NCI-H2227 treated with DMSO at 0.1 percent for 48 hours (cell line): ENCODE data around the gene GRAP.
"Not testable (repeated sequence)": the region's sequence is repeated elsewhere in the genome, so short reads cannot be mapped to it uniquely, and the experiment has no call there.

Source experiments
- DNase-seq: peaks from one replicate; lab custom pipeline; 2025; lab: John Stamatoyannopoulos, UW

The GRAP gene

DNA sequence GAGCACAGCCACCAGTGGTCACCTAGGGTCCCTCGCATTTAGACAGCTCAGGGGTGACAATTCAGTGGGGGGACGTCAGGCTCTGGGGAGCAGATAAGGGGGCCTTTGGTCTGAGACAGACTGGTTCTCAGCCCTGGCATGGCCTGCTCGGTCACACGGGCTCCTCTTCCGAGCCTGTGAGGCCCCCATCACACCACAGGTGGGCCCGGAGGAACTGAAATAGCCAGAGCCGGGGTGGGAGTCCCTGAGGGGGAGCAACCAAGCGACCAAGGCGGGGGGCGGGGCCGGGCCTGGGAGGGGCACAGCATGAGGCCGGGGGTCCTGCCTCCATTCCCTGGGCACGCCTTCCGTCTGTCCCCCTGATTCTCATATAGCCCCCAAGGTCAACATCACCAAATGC is 4.4 kb downstream of the GRAP start:
- not testable (repeated sequence) for DNase-seq

DNA sequence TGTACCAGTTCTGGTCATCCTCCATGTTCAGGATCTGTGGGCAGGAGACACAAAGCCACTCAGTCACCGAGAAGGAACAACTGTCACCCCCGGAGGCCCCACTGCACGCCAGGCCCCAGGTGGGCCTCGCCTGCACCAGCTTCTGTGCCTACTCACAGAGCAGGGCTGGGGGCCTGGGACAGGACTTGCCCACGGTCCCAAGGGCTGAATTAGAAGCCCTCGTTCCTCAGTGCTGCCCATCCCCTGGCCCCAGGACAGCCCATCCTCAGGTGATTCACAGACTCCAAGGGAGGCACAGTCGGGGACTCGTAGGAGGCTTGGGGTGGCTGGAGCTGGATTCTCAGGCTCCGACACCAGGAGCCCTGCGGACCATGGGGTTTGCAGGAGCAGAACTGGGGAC is 4.9 kb downstream of the GRAP start:
- DNase-seq: not testable (repeated sequence)

DNA sequence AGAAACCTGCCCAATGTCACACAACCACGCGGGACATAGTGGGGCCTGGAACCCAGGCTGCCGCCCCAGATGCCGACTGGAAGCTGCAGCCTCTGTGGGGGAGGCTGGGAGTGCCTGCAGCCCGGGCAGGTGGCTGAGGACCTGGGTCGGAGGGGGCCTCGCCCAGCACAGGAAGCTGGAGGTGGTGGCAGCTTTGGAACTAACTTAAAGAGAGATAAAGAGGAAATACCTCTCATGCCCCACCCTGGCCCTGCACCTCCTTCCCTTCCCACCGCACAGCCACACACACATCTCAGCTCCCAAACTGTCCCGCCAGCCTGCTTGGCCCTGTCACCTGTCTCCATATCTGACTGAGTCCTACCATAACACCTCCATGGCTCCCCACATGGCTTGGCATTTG is 6.4 kb downstream of the GRAP start:
- not testable (repeated sequence) for DNase-seq

DNA sequence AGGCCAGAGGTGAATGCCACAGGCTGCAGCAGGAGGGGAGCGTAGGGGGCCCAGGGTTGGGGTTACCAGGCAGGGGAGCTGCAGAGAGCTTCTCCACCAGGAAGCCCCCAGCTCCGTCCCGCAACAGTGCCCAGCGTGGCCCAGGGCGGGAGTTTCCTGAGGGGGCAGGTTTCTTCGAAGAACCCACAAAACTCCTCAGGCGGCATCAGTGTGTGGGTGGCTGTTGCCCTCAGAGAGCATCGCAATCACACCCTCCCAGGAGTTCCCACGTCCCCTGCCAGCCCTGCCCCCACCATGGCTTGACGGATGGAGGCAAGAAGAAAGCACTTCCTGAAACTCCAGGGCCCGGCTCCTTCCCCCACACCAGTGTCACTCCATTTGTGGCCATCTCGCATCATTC is 8.0 kb downstream of the GRAP start:
- not testable (repeated sequence) for DNase-seq

DNA sequence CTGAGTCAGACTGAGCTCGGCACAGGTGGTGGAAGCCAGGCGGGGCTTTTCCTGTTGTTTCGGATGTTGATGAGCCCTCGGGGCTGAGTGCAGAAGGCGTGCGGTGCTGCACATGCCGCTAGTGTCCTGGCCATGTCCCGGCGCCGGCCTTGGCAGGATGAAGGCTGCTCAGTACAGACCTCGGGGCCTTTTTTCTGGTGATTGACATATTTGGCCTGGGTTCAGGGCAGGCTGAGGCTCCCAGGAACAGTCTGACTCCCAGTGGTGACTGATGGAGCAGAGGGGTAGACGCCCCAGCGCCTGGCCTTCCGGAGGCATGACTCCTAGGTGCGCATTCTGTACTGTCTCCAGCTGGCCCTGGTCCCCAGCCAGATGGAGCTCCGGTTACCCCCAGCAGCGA is 8.8 kb downstream of the GRAP start:
- not testable (repeated sequence) for DNase-seq

DNA sequence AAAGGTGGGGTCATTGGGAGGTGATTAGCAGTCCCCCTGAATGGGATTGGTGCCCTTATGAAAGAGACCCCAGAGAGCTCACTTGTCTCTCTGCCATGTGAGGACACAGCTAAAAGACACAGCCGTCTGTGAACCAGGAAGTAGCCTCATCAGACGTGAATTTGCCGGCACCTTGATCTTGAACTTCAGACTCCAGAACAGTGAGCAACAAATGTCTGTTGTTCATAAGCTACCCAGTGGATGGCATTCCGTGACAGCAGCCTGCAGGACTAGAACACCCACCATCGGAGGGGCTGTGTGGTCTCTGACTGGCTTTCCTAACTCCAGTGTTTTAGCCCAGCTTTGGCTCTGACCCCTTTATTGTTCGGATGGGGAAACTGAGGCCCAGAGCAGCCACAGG is 9.2 kb downstream of the GRAP start:
- not testable (repeated sequence) for DNase-seq

DNA sequence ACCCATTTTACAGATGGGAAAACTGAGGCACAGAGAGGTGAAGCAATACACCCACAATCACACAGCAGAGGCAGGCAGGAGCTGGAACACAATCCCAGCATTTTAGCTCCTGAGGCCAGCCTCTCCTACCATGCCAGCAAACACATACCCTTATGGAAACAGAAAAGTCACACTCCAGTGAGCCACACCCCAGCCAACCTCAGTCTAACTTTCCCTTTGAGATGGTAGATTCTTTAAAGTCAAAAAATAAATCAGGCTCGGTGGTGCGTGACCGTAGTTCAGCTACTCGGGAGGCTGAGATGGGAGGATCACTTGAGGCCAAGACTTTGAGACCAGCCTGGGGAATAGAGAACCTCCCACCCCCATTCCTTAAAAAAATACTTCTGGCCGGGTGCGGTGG is 10.6 kb downstream of the GRAP start:
- DNase-seq: not testable (repeated sequence)

DNA sequence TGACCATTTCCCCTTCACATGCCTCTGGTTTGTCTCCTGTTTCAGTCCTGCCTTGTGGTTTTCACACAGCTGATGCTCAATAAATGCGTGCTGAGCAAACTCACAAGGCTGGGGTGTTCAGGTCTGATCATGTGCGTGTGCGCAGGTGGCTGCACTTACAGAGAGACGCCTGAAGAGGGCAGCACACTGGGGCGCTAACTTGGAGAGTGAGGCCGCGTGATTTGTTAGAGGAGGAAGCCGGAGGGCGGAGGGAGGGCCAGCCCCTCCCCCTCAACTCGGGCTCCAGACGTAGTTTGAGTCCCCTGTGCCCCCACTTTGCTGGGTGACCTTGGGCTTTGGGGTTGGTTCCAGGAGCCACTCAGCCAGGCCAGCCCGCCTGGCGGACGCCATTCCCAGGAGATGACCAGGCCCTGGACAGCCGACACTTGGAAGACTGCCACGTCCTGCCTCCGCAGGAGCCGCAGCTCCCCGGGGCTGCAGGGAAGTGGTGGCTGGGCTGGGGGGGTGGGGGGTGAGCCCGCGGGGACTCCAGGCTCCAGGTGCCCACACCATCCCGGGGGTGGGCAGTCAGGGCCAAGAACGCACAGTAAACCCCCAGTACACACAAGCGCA is 14.3 kb downstream of the GRAP start:
- DNase-seq: not testable (repeated sequence)

DNA sequence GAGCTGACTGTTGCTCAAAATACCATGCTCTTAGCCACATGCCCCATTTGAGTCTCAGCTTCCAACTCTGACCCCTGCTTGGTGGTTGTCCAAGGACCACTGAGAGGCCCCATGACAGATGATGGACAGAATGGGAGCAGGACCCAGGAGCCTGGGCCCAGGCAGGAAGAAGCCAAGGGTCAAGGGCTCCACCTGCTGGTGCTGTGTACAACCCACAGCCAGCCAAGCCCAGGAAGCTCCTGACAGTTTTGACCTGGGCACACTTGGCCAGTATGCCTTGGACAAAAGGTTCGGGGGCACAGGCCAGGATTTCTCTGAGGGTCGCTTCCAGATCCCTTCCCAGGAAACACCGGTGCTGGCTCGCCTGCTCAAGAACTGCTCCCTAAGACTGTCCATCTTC is 15.0 kb downstream of the GRAP start:
- not testable (repeated sequence) for DNase-seq

DNA sequence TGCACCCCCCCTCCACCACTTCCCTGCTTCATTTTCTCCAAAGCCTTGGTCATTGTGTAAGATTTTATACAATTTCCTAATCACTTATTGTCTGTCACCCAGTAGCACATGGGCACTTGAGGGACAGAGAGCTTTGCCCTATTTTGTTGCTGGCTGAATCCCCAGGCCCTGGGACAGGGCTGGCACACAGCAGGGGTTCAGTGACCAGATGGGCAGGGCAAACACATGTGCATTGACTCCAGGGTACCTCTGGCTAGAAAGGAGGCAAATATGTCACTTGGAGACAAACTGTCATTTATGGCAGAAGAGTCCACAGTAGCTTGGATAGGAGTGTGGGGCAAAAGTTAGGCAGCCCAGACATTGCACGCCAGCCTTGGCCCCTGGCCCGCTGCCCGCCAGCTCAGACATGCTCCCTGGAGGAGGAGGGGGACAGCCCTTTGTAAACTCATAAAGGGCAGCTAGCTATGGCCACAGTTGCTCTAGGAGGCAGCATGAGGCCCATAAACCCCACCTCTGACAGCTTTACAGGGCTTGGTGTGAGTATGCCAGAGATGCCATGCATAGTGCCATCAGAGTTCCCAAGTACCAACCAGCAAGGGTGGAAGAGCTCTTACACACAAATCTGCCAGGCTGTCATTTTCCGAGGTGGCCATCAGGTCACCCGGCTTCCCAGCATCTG is 15.8 kb downstream of the GRAP start:
- not testable (repeated sequence) for DNase-seq

DNA sequence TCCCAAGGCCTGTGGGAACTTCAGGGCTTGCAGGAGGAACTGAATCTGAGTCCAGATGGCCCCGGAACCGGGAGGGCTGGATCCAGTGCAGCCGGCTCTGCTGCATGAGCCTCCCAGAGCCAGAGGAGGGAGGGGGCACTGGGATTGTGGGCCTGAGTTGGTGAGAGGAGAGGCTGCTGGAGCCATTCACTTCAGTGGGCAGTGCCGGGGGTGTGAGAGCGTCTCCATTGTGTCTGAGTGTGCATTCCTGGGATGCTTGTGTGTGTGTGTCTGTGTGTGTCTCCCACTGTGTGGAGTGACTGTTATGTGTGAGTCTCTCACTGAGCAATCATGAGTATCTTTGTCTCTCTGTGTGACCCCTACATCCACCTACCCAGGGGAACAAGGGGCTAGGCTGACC is 17.0 kb downstream of the GRAP start:
- not testable (repeated sequence) for DNase-seq

DNA sequence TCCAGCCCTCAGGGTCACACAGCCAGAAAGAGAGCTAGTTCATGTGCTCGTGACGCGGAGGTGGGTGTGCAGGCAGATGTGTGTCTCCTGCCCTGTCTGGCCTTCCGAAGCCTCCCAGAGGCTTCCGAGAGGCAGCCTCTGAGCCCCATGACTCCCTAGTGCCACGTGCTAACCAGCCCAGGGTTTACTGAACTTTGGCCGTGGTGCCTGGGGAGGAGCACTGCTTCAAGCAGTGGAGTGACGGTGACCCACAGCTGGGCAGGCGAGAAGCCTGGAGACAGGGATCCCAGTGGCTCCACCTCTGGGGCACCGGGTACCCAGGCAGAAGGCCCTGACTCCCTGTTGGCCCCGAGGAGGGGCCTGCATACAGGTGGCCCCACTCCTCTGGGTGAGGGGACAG is 18.1 kb downstream of the GRAP start:
- not testable (repeated sequence) for DNase-seq

DNA sequence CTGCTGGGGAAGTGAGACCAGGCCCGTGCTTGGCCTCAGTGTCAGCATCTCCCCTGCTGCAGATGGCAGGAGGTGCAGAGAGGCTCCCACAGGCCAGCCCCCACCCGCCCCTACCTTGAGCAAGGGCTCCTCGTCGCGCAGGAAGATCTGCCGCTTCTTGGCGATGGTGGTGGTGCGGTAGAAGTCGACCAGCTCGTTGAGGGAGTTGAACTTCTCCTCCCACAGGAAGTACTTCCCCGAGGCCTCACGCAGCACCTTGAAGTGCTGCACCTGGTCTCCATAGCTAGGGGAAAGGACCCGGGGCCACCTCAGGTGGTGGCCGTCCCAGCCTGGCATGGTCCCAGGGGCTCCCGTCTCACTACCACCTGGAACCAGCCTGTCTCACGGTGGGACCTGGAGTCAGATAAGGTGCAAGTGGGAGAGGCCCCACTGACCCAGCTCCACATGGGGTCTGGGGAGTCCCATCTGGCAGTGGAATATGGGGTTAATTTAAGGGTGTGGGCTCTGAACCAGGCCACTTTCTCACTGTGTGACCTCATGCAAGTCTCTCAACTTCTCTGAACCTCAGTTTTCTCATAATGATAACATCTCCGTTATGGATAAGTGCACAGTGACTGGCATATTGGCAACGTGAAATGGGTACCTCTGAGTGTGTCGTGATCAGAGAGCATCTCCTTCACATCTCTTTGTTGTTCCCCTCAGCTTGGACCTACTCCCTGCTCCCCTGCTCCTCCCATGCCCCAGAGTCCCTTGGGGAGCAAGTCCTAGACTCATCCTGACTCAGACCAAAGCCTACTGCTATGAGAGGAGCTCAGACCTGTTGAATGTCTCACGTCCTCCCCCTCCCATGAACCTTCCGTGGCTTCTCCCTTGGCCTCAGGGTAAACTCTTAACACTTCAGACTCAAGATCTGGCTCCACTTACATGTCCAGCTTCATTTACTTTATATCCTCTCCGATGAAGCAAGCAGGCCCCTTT is 22.4 kb downstream of the GRAP start:
- no peak for DNase-seq

DNA sequence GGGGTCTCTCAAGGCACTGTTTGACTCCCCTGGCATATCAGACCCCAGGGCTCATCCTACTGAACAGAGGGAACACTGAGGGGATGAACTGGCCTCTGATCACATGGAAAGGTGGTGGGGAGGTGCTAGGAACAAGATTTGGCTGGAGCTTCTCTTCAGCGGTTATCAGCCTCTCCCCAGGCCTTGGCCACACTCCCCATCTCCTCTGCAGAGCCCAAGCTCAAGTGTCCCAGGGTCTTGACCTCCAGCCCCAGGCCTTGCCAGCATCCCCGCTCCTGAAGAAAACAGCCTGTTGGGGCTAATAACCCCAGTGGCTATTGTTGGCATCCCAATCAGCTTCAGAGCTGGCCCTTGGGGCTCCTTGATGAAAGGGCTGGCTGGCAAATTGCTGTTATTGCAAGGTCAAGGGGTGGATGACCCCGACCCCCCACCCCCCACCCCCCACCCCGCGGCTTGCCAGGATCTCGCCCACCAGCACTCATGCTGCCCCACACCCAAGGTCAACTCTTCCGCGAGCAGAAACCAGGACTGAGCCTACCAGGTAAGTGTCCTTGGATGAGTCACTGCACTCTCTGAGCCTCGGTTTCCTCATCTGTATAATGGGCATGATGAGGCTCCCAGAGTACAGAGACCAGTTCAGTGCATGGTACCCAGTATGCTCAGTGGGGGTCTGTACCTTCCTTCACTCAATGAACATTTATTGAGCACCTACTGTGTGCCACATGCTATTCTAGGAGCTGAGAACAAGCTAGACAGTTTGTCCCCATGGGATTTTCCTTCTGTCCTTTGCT is 23.4 kb downstream of the GRAP start:
- no peak for DNase-seq

DNA sequence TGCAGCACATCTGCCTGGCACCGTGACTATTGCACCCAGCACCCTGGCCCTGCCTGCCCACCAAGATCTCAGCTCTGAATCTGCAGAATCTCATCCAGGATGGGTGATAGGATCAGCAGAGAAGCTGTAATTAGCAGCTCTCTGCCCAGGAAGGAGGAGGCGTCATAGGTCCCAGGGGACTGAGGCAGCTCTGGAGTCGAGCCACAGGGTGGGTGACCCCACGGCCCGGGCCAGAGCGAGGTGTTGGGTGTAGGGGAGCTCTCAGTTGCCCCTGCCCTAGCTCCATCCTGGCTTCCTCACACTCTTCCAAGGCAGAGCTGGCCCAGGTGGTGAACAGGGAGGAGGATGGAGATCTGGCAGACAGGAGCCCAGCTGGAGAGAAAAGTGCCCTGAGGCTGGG is 24.0 kb downstream of the GRAP start:
- no peak for DNase-seq

DNA sequence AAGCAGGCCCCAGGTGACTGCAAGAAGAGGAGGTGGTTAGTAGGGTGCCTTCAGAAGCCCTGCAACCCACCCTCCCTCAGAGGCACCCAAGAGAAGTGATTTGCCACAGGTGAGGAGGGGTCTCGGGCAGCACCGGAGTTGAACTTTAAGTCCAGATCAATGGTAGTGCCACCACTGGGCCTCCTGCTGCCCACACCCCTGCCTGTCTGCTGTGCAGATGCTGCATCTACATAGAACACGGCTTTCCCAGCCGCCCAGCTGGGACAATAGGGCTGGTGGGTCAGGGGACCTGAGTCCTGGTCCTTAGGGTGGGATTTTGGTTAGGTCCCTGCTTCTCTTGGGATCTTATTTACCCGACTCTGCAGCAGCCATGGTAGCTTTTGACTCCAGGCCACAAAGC is 24.6 kb downstream of the GRAP start:
- DNase-seq: no peak

DNA sequence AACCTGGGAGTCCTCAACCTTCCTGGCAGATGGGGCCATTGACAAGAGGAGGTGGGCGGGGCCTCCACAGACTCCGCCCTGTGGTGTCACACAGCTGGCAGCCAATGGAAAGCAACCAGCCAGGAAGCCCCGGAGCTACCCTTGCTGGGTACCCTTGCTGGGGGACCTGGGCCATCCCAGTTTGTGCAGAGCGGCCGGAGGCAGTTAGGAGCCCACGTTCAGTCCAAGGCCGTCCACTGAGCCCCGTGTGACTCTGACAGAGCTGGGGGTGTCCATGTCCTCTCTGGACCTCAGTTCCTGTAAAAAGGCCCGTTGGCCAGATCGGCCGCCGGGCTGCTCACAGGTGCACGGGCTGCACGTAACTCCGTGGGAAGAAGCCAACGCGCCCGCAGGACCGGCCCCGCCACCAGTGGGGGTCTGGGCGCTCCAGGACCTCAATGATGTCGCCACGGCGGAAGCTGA is 25.1 kb downstream of the GRAP start:
- no peak for DNase-seq

DNA sequence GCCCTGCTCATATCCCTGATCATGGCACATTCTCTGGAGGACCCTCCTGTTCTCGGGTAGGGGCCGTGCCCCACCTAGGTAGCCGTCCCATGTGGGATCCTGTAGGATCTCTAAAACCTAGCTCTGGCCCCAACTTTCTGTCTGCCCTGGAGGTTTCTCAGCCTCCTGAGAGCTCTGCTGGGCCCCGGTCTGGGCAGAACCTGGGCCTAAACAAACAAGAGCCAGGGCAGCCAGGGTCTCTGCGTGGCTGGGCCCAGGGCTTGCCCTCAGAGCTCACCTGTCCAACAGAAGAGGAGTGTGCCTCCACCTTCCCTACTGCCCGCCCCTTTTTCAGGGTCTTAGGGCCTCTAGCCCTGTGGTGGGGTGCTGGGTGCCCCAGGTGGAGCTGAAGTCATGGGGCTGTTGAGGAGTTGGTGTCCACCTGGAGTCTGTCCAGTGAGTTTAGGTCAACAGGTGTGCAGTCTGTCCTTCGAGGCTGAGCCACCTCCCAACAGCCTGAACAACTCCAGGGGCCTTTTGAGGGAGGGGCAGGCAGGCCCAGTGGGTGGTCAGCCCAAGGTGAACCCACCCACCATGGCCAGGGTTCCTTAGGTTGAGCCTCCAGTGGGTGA is 25.6 kb downstream of the GRAP start:
- DNase-seq: not testable (repeated sequence)

DNA sequence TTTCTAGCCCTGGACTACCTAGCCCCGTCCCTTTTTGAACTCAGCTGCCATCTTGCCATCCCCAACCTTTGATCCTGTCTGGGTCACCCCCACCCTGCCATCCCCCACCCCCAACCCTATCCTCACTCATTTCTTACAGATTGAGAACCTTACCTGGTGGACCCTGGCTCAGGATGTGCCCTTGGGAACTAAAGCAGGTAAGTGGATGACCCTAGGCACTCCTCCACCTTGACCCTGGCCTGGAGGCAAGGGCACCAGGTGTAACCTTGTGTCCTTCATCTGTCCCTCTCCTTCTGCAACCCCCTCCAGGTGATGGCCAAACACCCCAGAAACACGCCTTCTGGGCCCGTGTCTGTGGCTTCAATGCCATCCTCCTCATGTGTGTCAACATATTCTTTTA is 26.7 kb downstream of the GRAP start:
- DNase-seq: no peak

DNA sequence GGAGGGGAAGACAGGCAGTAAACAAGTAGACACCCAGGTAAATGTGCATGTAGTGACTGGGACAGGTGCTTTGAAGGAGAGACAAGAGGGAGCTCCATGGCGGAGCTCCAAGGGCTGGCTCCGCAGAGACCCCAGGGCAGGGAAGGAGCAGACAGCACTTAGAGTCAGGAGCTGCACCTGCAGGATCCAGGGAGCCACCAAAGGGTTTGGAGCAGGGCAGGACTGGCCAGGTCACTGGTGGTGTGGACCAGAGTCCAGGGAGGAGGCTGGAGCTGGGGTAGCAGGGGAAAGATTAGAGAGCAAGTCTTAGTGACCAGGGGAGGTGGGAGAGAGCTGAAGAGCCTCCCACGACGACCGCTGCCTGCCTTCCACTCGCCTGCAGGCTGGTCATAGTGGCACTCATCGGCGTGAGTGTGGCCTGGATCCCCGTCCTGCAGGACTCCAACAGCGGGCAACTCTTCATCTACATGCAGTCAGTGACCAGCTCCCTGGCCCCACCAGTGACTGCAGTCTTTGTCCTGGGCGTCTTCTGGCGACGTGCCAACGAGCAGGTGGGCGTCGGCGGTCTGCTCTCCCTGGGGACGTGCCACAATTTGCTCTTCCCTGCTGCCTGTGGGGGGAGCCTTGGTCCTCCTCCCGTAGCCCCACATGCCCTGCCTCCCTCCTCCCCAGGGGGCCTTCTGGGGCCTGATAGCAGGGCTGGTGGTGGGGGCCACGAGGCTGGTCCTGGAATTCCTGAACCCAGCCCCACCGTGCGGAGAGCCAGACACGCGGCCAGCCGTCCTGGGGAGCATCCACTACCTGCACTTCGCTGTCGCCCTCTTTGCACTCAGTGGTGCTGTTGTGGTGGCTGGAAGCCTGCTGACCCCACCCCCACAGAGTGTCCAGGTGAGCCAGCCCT is 27.5 kb downstream of the GRAP start:
- DNase-seq: no peak
